GM21723 (cell line): ENCODE results near the gene ZFYVE9.
"Not testable (repeated sequence)": the region's sequence is repeated elsewhere in the genome, so short reads cannot be mapped to it uniquely, and the experiment has no call there.

Source experiments
- ATAC-seq: cut with Tn5 transposase; IDR thresholded peaks from one replicate; pipeline ENCODE4 v1.9.1; 2021; ENCODE audit warnings: mild to moderate bottlenecking, moderate library complexity; ENCODE audit not compliant: unreplicated experiment

The ZFYVE9 gene

GRCh38 chr1:52142220-52143183, 613 bp downstream of the ZFYVE9 start:
- peak; percentile 40 for ATAC-seq

GRCh38 chr1:52145137-52145536, 3.2 kb downstream of the ZFYVE9 start:
- ATAC-seq = no peak

GRCh38 chr1:52150445-52150844, 8.6 kb downstream of the ZFYVE9 start:
- not testable (repeated sequence) for ATAC-seq

- no peak for ATAC-seq
Measured at GRCh38 chr1:52150946-52151345, 9.1 kb downstream of the ZFYVE9 start.

GRCh38 chr1:52152572-52152971, 10.7 kb downstream of the ZFYVE9 start:
- ATAC-seq = no peak

GRCh38 chr1:52153010-52153409, 11.1 kb downstream of the ZFYVE9 start:
- ATAC-seq = no peak

GRCh38 chr1:52153898-52154297, 12.0 kb downstream of the ZFYVE9 start:
- ATAC-seq = no peak

GRCh38 chr1:52156460-52156859, 14.6 kb downstream of the ZFYVE9 start:
- ATAC-seq = no peak

- ATAC-seq = no peak
Measured at GRCh38 chr1:52157582-52157981, 15.7 kb downstream of the ZFYVE9 start.

- ATAC-seq = no peak
Measured at GRCh38 chr1:52158218-52158617, 16.3 kb downstream of the ZFYVE9 start.

- no peak for ATAC-seq
Measured at GRCh38 chr1:52159033-52159789, 17.3 kb downstream of the ZFYVE9 start.

- ATAC-seq = no peak
Measured at GRCh38 chr1:52162947-52163346, 21.1 kb downstream of the ZFYVE9 start.

GRCh38 chr1:52164604-52165003, 22.7 kb downstream of the ZFYVE9 start:
- ATAC-seq = no peak

GRCh38 chr1:52166996-52167753, 25.3 kb downstream of the ZFYVE9 start:
- no peak for ATAC-seq

GRCh38 chr1:52168373-52169080, 26.6 kb downstream of the ZFYVE9 start:
- ATAC-seq = no peak

GRCh38 chr1:52171149-52171548, 29.3 kb downstream of the ZFYVE9 start:
- ATAC-seq = not testable (repeated sequence)

- ATAC-seq = no peak
Measured at GRCh38 chr1:52179073-52179472, 37.2 kb downstream of the ZFYVE9 start.

GRCh38 chr1:52180176-52180575, 38.3 kb downstream of the ZFYVE9 start:
- ATAC-seq = no peak

- not testable (repeated sequence) for ATAC-seq
Measured at GRCh38 chr1:52181759-52182158, 39.9 kb downstream of the ZFYVE9 start.

- ATAC-seq = not testable (repeated sequence)
Measured at GRCh38 chr1:52182328-52182727, 40.4 kb downstream of the ZFYVE9 start.
